Pancreas (tissue), 10 donors: Measurements from ENCODE around the gene CCT3. TPM values are rescaled to one million over a fixed set of nuclear protein-coding genes. Genes with fewer than 3 reads are reported as not detected.
A peak's percentile ranks its signal among the peaks of the same experiment; 100 is the strongest.

Experiments used
- ATAC-seq, 4 donors: fragments of 200-7000 bp; cut with Tn5 transposase; one replicate each; pipeline versions ENCODE4 v1.8.0 to v1.9.1; 2020; ENCODE audit warnings: mild to moderate bottlenecking in 4 of 4, moderate library complexity in 4 of 4
- DNase-seq, 6 donors: peaks; one replicate each; pipeline ENCODE4 v3.0.0-alpha.2; 2020
- FAIRE-seq: peaks from 2 replicates; lab custom pipeline; 2012; peaks lifted over from hg19 to GRCh38; lab: Jason Lieb, UNC
- H3K27ac ChIP-seq, 4 donors: fragments of 200-600 bp; sonication (generic); 1 replicate in 3 of 4; 2 replicates in 1 of 4; pipeline versions ENCODE4 v1.5.0 to v1.8.0; 2020
- H3K27me3 ChIP-seq, 4 donors: fragments of 200-600 bp; one replicate each; pipeline ENCODE4 v1.8.0; 2021
- H3K36me3 ChIP-seq, 3 donors: fragments of 200-600 bp; sonication (generic) in 1 of 3; one replicate each; pipeline versions ENCODE4 v1.5.0 to v1.8.0; 2020 to 2021
- H3K4me1 ChIP-seq, 3 donors: fragments of 200-600 bp; one replicate each; pipeline ENCODE4 v1.8.0; 2021
- H3K4me3 ChIP-seq, 4 donors: fragments of 200-600 bp; sonication (generic) in 2 of 4; one replicate each; pipeline versions ENCODE4 v1.5.0 to v1.8.0; 2020 to 2021
- H3K9me3 ChIP-seq, 4 donors: fragments of 200-600 bp; one replicate each; pipeline ENCODE4 v1.8.0; 2021
- WGBS, 2 donors: extraction: QIAGEN DNeasy Blood & Tissue Kit; methylation state at CpG; one replicate each; pipeline ENCODE4 v1.1.7; 2013; 5-methylcytosine and 5-hydroxymethylcytosine counted together
- intact Hi-C, 3 donors: fragments of 100-400 bp; cut with DNase I; formaldehyde crosslinking; loops; one replicate each; pipeline versions ENCODE4 v1.11.1 to v1.14.2; 2022
- polyA plus RNA-seq, 2 donors: library from polyadenylated mRNA; stranded (reverse); fragments of 200-250 nt; gene quantifications; one replicate each; pipeline ENCODE4 v1.2.3, GENCODE V29; 2013
- total RNA-seq, 6 donors: library from RNA; stranded (reverse); fragmentation: NEBNext Ultra II Directional in 4 of 6; extraction: Animal tissue kit (Norgen Biotek cat#: 25700) in 4 of 6; gene quantifications; one replicate each; pipeline versions ENCODE4 v1.2.1 to v1.2.4, GENCODE V29; 2021 to 2023
- TF ChIP-seq, protein P1 (sequence below), 4 donors: fragments of 200-600 bp; sonication (generic) in 3 of 4; IDR thresholded peaks; one replicate each; pipeline versions ENCODE4 v1.5.0 to v1.8.0; 2021; ENCODE audit warnings: antibody characterized with exemption in 4 of 4
- donor health status: healthy with polysubstance abuse.
- donor health status: DM: no; HTN: no; CAD: no; lungs with moderate emphysema.
- donor health status: DM: no; HTN: no; CAD: no.
- donor health status: control.
- donor health status: control.
- donor health status: Bipolar disorder and iron deficiency.
- donor health status: DM: yes; HTN: yes; CAD: no.
- donor health status: DM: no; HTN: no; CAD: no.
- donor health status: DM: no; HTN: no; CAD: no.
- donor health status: DM: yes; HTN: yes; CAD: no.

The CCT3 gene
- total and polyA plus RNA-seq, 8 donors: 47.1 to 107 (median 82.9) TPM

DNA sequence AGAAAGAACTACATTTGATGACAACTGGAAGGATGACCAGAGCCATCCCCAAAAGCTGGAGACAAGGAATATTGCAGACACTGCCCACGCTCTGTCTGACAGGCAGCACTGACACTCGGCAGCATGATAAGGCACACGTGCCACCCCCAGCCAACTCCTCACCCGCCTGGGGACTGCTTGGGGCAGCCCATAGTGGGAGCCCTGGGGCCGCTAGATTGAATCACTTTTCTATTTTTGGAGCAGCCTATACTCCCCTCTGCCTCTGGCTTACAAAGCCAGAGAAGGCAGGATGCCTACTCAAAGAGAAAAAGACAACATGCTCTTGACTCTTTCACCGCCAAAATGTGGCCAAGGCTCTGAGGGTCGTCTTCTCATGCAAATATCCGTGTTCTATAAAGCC, 56.8 kb downstream of the CCT3 start:
- peak overlapping the region in 2 of 4 donors; percentile 85 to 95 for H3K4me3 ChIP-seq
- no peak for FAIRE-seq
- ATAC-seq: no peak
- TF ChIP-seq, protein P1, sequence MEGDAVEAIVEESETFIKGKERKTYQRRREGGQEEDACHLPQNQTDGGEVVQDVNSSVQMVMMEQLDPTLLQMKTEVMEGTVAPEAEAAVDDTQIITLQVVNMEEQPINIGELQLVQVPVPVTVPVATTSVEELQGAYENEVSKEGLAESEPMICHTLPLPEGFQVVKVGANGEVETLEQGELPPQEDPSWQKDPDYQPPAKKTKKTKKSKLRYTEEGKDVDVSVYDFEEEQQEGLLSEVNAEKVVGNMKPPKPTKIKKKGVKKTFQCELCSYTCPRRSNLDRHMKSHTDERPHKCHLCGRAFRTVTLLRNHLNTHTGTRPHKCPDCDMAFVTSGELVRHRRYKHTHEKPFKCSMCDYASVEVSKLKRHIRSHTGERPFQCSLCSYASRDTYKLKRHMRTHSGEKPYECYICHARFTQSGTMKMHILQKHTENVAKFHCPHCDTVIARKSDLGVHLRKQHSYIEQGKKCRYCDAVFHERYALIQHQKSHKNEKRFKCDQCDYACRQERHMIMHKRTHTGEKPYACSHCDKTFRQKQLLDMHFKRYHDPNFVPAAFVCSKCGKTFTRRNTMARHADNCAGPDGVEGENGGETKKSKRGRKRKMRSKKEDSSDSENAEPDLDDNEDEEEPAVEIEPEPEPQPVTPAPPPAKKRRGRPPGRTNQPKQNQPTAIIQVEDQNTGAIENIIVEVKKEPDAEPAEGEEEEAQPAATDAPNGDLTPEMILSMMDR (IDR thresholded peaks at IDR 0.05): no peak
- peaks cover 0 to 11% (median 11%) of the 10 kb centered on the region in 3 donors for H3K36me3 ChIP-seq
- no peaks in the 10 kb centered on the region for H3K9me3 ChIP-seq
- 15 to 17% methylated on average over 8 of the region's 8 CpGs for WGBS, 2 donors
- DNase-seq: no peak
- no peak overlapping the region for H3K27ac ChIP-seq
- intact Hi-C loops: no loop called here
- H3K4me1 ChIP-seq: peaks cover 6 to 16% (median 8%) of the 10 kb centered on the region in 3 donors
- no peaks in the 10 kb centered on the region for H3K27me3 ChIP-seq

GRCh38 chr1:156279837-156280236, 58.3 kb downstream of the CCT3 start:
- DNase-seq (no peak), FAIRE-seq (no peak), ATAC-seq (no peak)
- WGBS, 2 donors: 88 to 93% methylated on average over 3 of the region's 3 CpGs
- TF ChIP-seq, protein P1 (IDR thresholded peaks at IDR 0.05): no peak
- intact Hi-C loops: no loop called here
- no peaks in the 10 kb centered on the region for H3K27me3 ChIP-seq
- peaks cover 6 to 16% (median 8%) of the 10 kb centered on the region in 3 donors for H3K4me1 ChIP-seq
- H3K36me3 ChIP-seq: peaks cover 0 to 25% (median 11%) of the 10 kb centered on the region in 3 donors
- no peaks in the 10 kb centered on the region for H3K9me3 ChIP-seq
- H3K4me3 ChIP-seq: no peak overlapping the region
- no peak overlapping the region for H3K27ac ChIP-seq

DNA sequence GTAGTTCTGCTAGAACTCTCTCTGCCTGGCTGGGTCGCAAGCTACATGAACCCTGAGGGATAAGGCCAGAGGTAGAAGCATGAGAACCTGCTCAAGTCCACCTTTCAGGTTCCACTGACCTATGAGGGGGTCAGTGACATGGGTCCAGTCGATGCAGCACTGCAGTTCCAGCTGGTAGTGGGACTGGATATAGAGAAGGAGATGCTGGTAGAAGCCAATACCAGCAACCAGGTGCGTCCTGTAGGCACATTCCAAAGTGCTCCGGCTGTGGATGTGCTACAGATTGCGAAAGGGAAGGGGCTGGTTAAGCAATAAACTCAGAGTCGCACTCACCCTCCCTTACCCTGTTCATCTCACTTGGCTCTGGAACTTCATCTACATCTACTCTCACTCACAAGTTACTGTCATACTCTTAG, 61.1 kb downstream of the CCT3 start:
- peaks cover 0 to 9% (median 6%) of the 10 kb centered on the region in 3 donors for H3K4me1 ChIP-seq
- TF ChIP-seq, protein P1 (IDR thresholded peaks at IDR 0.05): no peak
- H3K27me3 ChIP-seq: no peaks in the 10 kb centered on the region
- H3K4me3 ChIP-seq: no peak overlapping the region
- no peaks in the 10 kb centered on the region for H3K9me3 ChIP-seq
- DNase-seq: no peak
- peaks cover 2 to 53% (median 28%) of the 10 kb centered on the region in 3 donors for H3K36me3 ChIP-seq
- WGBS, 2 donors: 57 to 71% methylated on average over 6 of the region's 6 CpGs
- peak in 2 of 4 donors; percentile 11 to 56 for ATAC-seq
- no peak overlapping the region for H3K27ac ChIP-seq
- FAIRE-seq: no peak
- intact Hi-C loops: no loop called here

- ATAC-seq (peak in 2 of 4 donors; percentile 13 to 31), DNase-seq (no peak), FAIRE-seq (no peak)
- TF ChIP-seq, protein P1 (IDR thresholded peaks at IDR 0.05): no peak
- Histone ChIP-seq H3K36me3 (peaks cover 2 to 58% (median 31%) of the 10 kb centered on the region in 3 donors), H3K4me1 (peaks cover 0 to 8% (median 5%) of the 10 kb centered on the region in 3 donors), H3K27me3 (no peaks in the 10 kb centered on the region), H3K27ac (no peak overlapping the region), H3K4me3 (no peak overlapping the region), H3K9me3 (no peaks in the 10 kb centered on the region)
- intact Hi-C loops: no loop called here
Observed at GRCh38 chr1:156276532-156276931, 61.6 kb downstream of the CCT3 start.

DNA sequence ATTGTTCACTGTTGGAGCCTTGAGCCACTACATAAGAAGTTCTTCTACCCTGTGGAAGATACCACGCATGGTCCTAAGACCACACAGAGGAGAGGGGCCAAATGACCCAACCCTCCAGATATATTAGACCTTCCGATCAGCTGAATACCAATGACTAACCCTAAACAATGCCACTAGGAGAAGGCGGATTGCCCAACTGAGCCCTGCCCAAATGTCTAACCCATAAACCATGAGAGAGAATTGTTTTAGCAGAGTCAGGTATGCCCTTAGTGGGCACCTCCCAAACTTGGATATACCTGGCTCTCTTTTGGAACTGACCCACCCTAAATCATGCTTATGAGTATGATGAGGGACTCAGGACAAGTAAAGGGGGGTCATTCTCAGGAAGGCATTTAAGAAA, 67.8 kb downstream of the CCT3 start:
- Histone ChIP-seq H3K9me3 (no peaks in the 10 kb centered on the region), H3K4me1 (no peaks in the 10 kb centered on the region), H3K36me3 (peaks cover 6 to 76% (median 46%) of the 10 kb centered on the region in 3 donors), H3K27me3 (no peaks in the 10 kb centered on the region), H3K27ac (no peak overlapping the region), H3K4me3 (no peak overlapping the region)
- FAIRE-seq (no peak), DNase-seq (no peak), ATAC-seq (no peak)
- intact Hi-C loops: no loop called here
- TF ChIP-seq, protein P1 (IDR thresholded peaks at IDR 0.05): no peak
- 97% methylated on average over 3 of the region's 3 CpGs for WGBS, 2 donors
